ENCODE results near the gene GMDS.
A peak's percentile ranks its signal among the peaks of the same experiment; 100 is the strongest.

Gene GMDS

DNA sequence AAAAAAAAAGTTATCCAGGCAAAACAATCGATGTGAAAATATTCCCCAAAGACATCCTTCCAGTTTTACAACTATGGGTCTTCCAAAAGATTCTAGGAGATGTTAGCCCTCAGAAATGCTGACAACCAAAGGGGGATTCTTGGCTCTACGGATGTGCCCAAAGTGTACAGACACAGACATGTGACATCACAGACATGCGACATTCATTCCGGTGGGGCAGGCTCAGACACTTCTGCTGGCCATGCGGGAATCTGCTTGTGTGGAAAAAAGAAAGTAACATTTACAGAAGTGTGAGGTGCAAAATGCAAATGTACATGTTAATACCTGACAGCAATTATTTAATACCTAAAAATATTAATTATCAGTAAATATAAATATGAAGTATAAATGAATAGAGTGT is 367.1 kb downstream of the GMDS start:
- DNase-seq, result no peak

DNA sequence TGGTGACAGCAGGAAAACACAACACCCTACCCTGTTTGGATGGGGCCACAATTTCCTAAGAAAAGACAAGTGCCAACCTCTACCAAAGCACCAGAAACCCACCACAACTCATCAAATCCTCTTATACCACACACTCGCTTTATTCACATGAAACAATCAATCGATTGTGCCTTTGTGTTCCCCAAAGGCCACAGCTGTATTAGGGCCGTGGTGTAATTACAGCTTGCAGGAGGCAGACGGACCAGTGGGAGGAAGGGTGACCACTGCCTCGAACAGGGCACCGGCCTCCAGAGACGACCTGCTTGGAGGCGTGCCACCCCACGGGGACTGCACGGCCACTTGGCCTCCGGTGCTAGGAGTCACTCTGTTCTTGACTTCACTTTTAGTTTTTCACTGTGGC is 371.6 kb downstream of the GMDS start:
- no peak for DNase-seq

DNA sequence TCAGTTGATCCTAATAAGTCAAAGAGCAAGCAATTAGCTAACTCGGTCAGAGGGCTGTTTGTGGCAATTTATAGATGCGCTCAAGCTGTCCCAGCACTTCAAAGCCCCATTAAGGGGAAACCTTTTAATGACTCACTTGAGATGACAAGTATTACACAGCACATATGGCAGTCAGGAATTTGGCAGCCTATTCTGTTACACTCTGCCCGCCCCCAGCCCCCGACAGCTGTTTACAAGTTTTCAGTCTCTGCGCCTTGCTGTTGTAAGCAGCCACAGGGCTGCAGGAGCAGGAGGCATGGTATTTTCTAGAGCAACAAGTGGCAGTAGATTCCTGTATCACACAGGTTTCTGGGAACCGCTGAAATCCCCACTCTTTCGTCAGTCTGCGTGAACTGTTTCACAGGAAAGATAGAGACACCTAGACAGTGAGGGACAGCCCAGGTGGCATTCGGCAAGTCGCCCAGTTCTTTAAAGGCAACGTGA is 372.7 kb downstream of the GMDS start:
- DNase-seq, result no peak

DNA sequence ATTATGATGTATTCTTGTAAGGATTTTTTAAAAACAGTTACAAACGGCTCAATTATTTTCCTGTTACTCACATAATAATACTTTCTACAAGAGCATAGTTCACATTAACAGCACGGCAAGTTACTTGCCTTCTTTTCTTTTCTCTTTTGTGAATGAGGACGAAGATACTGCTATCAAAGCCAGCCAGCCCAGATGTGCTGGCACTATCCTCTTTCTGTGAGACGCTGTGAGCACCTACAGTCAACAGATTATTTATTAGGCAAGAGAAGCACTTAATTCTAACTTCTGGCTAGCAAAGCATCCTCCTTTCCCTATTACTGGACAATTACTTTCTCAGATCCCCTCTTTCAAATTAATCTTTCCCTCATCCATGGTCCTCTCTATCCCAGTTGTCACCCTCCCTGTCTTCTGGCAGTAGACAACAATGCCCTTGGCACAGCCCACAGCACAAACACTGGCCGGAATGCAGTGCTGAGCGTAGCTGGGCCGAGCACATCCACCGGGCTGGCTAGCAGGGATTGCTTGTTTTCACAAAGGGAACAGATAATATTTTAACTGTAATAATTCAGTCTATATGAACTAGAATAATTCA is 373.6 kb downstream of the GMDS start:
- DNase-seq, result no peak

DNA sequence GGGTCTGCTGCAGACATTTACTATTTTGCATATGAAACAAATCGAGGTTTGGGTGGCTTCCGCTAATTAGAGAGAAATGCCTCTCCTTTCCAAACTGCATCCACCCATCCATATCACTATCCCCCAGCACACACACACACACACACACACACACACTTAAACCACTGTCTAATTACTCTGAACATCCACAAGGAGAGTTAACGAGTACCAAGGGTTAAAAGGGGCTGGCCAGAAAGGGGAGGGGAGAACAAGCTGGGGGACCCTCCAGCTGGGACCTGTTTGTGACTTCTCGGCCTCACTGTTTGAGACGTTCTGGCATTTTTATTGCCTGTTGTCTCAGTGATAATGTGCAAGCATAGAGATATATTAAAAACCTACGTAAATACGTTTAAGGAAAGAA is 374.5 kb downstream of the GMDS start:
- no peak for DNase-seq

DNA sequence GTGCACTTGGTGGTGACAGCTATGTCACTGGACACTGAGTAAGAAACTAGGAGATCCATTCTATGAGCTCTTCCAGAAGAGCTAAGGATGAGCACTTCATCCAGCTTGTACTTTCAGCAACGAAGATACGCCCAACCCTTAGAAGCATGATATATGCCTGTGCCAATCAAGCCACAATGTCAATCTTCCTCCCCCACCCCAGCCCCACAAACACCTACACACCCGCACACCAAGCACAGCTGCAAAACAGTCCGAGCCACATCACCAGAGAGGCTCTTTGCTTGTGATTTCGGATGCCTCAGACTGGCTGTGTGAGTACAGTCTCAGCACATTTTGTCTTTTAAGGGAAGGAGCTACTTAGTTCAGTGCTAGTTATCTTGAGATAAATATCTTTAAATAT is 375.2 kb downstream of the GMDS start:
- DNase-seq, result no peak

DNA sequence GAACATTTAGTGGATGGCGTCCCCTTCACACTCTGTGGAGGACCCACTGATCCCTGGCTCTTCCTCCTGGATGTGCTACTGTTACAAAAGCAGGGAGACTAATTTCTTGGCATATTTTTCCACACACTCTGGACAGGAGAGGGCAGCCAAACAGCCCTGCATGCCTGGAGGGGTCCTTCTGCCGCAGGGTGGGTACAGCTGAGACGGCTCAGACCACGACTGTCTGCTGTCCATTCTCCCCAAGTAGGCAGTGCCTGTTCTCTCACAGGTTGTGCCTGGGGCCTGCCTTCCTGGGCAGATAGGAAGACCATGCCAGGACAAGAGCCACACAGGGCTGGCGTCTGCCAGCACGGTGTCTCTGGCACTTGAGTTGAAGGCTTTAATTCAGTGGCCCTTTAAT is 375.6 kb downstream of the GMDS start:
- DNase-seq, result no peak

DNA sequence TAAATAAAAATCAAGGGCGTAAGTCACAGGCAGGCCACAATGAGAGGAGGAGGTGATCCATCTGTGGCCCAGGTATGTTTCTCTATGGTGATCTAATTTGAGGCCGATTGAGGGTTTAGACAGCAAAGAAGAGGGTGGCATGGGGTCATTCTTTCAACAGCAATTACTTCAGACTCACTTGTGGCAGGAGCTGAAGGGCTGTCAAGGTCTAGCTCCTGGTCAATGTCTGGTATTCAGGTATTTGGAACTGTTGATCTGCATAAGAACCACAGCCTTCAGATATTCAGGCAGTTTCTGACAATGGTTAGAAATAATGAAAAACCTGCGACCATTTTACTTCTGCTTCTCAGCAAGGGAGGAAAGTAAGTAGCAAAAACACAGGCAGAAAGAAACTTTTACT is 376.1 kb downstream of the GMDS start:
- no peak for DNase-seq

DNA sequence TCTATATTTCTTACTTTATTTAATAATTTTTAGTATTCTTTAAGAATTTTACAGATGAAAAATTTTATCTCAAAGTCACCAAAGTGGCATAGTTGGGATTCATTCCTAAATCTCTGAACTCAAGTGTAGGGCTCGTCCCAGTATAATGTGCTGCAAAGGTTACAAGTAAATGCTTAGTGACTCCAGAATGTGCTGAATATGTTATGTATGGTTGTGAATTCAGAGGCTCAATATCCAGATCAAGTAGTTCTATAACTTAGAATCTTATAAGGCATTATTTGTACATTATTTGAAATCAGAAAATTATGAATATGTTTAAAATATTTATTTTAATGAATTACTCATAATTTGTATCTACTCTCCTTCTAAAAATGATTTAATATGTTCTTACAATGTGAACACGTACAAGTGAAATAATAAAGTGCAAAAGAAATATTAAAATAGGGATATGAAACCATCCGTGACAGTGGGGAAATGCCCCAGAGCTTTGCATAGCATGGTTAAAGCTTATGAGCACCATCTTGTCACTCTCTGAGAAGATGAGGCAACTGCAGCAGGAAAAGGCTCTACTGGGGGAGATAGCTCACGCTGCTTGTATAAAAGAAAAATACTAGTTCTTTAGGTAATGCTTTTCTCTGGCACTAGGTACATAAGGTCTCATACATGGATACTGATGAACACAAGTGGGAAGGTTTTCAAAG is 376.7 kb downstream of the GMDS start:
- DNase-seq, result peak in 1 of 2 donors; percentile 6

DNA sequence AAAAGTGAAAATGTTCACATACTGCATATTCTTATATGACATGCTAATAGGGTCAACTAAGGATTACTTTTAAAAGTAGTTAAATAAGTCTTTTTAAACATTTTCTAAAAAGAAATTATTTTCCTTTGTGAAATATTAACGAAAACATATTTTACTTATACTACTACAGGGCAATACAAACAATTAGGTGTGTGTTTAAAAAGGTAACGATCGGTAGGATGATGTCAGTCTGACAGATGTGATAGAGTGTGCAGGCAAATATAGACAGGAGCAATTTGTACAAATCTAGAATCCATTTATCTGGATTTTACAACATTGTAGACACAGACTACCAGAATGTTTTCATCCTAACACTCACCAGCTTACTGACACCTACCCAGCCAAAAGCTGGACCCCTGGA is 378.2 kb downstream of the GMDS start:
- DNase-seq, result no peak

DNA sequence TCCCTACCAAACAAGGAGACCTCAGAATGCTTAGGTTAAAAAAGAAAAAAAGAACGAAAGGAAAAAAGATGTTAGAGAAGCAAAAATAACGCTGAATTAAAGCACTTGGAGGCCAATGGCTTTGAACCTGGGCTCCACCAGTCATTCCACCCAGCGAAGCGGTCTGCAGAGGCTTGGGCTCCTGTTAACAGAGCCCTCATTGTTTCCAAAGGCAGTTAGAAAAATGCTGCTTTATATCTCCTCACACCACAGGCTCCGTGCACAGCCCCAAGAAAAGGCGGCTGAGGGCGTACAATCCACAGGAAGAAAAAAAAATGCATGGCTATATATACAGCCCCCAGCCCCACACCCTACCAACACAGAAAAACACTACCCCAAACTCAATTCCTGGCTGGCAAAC is 379.8 kb downstream of the GMDS start:
- no peak for DNase-seq

DNA sequence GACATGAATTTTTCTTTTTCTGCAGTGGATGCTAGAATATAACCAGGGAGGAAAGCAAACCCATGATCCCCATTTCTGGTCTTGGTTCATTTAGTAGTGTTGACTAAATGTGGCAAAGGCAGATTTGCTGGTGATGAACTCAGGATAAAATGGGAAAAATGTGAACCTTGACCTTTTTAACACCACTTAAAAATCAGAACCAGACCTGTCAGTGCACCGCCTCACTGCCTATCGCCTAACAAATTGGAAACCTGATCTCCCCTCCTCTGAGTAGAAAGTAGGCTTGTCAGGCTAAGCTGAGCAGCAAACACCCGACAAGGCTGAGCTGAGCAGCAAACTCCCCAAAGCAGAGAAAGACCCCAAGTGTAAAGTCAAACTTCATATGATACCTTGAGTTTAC is 380.9 kb downstream of the GMDS start:
- DNase-seq, result no peak

DNA sequence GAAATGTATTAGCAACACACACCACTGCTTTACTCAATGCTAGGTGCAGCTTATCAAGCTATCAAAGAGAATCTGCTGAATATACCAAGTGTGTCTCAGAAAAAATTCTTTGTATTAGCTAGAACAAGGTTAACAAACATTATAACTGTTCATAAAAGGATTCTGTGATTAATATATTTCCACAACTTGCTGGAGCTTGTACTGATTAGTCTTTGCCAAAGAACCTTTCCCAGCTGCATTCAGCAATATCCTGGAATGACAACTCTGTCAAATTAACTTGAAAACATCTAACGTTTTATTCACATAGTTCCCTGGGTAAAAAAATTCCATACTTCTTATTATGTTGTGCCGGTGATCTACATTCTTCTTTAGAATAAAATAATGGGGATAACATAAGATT is 383.0 kb downstream of the GMDS start:
- no peak for DNase-seq

DNA sequence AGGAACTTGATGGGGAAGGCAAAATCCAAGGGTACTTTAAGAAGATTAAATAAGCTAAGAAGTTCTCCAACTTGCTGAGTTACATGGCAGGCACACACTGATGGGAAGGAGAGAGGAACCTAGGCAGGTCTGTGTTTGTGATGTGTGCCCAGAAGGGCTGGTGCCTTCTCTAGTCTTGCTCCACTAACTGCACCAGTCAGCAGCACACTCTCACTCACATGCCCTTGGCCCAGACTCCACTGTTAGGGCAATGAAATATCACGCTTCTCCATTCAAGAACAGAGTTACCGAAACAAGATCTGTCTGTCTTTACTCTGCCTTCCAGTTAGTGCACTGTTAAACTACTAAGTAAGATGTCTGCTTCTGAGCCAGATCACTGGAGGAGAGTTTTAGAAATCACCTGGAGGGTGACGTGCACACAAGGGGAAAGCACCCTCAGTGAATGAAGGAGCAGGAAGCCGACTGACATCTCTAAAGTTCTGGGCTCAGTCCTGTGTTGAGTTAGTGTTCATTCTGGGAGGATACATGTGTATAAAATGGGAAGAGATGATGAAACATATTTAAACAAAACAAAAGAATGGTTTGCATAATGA is 384.6 kb downstream of the GMDS start:
- no peak for DNase-seq

DNA sequence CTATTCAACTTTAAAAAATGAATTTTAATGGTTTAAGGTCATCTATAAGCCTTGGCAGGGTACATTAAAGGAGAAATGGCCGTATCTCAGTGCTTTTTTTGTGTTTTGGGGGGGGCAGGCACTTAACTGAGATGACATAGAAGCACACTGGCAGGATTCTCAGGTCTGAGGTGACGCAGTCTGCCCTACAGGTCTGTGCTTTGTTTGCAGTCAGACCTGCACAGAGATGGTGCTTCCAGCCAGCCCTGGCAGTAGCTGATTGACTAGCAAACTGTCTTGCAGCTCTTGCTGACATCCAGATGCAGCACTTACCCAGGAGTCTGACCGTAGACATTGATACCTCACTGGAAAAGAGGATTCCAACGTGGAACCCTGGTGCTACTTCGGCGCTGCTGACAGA is 386.5 kb downstream of the GMDS start:
- no peak for DNase-seq

DNA sequence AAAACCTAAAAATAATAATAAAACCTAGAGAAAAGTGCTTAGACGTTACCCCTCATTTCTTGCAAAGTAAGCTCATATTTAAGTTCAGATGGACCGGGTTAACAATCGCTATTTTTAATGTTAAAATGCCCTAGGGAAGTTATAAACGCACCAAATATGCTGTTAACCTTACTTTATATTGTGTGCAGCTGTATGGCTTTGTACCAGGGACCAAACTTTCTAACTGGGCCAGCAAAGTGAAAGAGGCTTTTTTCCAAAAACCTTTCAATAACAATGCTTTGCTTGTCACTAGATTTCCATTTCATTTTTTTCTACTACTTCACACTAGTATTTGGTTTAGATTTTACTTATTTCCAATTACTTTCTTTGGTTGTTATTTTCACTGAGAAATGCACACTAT is 387.2 kb downstream of the GMDS start:
- no peak for DNase-seq

DNA sequence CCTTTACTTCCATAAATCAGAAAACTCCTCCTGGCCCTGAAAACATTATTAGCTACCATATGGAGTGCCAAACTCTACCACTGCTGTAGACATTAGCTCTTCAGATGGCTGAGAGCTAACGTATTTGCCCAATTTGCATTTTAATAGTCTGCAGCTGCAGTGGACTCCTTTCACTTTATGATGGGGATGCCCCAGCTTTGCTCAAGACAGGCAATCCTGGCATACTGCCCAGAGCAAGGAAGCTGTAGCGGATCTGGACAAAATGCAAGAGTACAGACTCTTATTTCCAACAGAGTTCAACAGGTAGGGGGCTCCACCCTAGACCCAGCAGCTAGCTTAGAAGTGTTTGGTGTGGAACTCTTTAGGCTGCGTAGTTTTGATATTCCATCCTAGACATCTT is 389.0 kb downstream of the GMDS start:
- peak in 1 of 2 donors; percentile 21 for DNase-seq

DNA sequence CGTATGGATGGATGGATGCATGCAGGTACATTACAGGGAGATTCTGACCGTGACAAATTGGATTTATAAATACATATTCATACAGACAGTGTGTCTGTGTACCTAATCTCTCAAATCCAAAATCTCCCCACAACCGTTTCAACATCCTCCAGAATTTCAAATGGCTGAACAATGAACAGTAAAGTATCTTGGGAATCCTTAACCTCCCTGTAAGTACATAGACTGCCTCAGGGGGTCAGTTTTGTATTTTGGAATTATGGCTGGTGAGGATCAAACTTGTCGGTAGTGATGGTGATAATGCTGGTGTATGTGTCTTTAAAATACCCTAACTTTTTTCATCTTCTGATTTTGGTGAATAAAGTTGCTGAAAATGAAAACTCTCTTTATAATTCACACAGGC is 389.5 kb downstream of the GMDS start:
- no peak for DNase-seq

DNA sequence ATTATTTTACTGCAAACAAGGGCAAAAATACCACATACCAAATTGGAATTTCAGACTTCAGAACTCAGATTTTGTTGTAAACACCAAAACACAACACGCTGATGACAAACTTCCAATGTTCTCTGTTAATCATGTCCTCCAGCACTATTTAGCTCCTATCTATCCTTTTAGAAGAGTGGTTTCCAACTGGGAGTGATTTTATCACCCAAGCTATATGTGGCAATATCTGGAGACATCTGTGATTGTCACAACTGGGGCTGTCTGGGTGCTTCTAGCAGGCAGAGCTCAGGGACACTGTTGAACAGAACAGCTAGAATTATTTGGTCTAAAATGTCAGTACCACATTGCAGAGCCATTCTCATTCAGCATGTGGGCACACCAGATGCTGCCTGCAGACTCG is 391.1 kb downstream of the GMDS start:
- DNase-seq, result no peak

DNA sequence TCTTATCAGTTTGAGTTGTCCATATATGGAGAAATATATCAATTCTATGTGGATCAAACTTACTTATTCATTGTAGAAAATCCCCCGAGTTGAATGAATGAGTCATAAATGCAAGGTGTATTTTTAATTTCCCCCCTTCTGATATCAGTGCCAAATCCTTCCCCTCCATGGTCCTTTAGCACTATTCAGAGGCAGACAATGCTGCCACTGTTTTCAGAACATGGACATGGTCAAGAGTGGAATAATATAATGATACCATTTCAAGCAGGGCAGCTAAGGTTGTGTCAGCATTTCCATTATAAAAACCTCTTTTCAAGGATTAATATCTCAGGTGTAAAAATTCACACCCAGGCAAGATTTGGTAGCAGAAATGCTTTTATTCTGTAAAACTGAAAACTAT is 391.6 kb downstream of the GMDS start:
- DNase-seq, result no peak

DNA sequence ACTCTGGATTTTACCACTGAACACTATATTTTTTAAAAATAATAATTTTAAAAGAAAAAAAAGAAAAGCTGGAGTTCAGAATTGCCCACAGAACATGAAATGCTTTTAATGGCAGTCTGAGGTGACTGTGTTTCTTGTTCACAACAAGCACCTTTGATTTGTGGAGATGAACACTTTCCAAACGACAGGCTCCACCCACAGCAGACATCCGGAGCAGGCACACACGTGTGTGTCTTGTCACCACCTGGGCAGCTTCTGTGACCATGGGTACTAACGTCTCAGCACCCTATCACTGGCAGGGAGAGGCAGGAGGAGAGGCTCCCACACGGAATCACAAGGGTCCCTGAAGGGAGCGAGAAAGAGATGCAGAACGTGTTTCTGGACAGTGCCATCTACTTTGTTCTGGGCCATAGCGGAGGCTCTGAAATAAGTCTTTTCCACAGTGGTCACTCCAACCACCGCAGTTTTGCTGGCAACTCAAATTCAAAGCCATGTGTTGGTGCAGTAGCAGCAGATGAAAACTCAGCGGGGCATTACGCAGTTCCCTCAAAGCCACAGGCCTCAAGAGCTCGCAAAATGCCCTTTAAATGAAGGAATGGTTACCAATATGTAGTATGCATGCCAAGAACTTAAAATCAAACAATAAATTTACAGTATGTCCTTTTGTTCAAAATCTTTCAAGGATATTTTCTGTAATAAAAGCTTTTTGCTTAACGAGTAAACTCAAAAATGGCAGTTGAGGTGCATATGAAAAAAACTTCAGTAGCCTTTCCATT is 393.5 kb downstream of the GMDS start:
- no peak for DNase-seq

DNA sequence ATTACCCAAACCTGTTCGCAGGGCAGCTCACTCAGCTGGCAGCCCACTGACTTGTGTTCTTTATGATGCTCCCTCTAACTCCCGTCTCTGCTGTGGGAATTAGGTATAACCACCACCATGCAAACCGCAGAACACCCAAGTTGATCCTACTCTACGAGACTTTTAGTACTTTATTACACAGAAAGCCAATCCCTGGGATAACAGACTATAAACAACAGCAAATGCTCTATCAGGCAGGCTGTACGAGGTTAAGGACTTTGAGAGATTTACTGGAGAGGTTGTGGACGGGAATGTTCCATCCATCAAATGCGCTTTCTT is 394.6 kb downstream of the GMDS start:
- DNase-seq, result no peak

DNA sequence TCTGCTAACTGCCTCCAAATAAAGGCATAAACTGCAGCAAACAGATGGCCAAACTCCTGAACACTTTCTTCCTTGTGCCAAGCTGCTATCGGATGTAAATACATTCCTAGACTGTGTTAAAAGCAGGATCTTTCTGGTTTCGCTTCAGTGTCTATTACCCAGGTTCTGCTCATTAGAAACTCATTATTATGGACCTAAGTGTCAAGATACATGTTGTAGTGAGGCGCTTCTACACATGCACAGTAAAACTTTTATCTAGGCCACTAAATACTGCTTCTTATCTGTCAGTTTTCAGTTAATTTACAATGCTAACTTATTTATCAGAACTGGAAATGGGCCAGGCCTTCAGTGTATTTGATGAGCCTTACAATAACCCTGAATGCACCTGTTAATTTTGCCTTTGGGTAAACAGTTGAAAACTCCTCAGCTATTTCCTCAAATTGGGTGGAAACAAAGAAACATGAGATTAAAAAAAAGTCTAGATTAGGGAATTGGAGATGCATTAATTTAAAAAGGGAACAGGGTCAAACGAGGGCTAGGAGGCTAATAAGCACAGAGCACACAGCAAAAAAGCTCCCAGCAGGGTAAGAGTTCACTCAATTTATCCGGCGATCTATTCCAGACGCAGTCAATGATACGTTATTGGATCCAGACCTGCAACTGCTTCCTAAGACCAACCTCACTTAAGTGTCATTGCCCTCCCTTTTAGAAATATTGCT is 395.1 kb downstream of the GMDS start:
- no peak for DNase-seq

All from CD4-positive, alpha-beta T cell treated with Interferon alpha-2 for 1 hour (primary cell).